ENCODE data around the gene ARHGAP44.

ARHGAP44 gene

GRCh38 chr17:12899604-12900003 lies 110.3 kb downstream of the ARHGAP44 start:
- no peak for DNase-seq

GRCh38 chr17:12900474-12900873 lies 111.2 kb downstream of the ARHGAP44 start:
- no peak for DNase-seq

- no peak for DNase-seq
Observed at GRCh38 chr17:12902046-12902445, 112.7 kb downstream of the ARHGAP44 start.

GRCh38 chr17:12907477-12907876 lies 118.2 kb downstream of the ARHGAP44 start:
- no peak for DNase-seq

GRCh38 chr17:12909046-12909445 lies 119.7 kb downstream of the ARHGAP44 start:
- DNase-seq: no peak

GRCh38 chr17:12909511-12909910 lies 120.2 kb downstream of the ARHGAP44 start:
- no peak for DNase-seq

- no peak for DNase-seq
Observed at GRCh38 chr17:12911239-12911638, 121.9 kb downstream of the ARHGAP44 start.

GRCh38 chr17:12917399-12917798 lies 128.1 kb downstream of the ARHGAP44 start:
- DNase-seq: no peak

- DNase-seq: no peak
Observed at GRCh38 chr17:12918142-12918541, 128.8 kb downstream of the ARHGAP44 start.

GRCh38 chr17:12922120-12922519 lies 132.8 kb downstream of the ARHGAP44 start:
- DNase-seq: no peak

GRCh38 chr17:12924614-12925013 lies 135.3 kb downstream of the ARHGAP44 start:
- DNase-seq: no peak

- DNase-seq: no peak
Observed at GRCh38 chr17:12927001-12927400, 137.7 kb downstream of the ARHGAP44 start.

- DNase-seq: no peak
Observed at GRCh38 chr17:12927541-12928425, 138.5 kb downstream of the ARHGAP44 start.

GRCh38 chr17:12928736-12929135 lies 139.4 kb downstream of the ARHGAP44 start:
- DNase-seq: no peak

GRCh38 chr17:12936501-12936900 lies 147.2 kb downstream of the ARHGAP44 start:
- DNase-seq: no peak

GRCh38 chr17:12940699-12941098 lies 151.4 kb downstream of the ARHGAP44 start:
- no peak for DNase-seq

- no peak for DNase-seq
Observed at GRCh38 chr17:12947047-12947446, 157.7 kb downstream of the ARHGAP44 start.

- DNase-seq: no peak
Observed at GRCh38 chr17:12952012-12952411, 162.7 kb downstream of the ARHGAP44 start.

GRCh38 chr17:12953156-12953555 lies 163.9 kb downstream of the ARHGAP44 start:
- DNase-seq: no peak

GRCh38 chr17:12955521-12955920 lies 166.2 kb downstream of the ARHGAP44 start:
- DNase-seq: no peak

GRCh38 chr17:12958786-12959185 lies 169.5 kb downstream of the ARHGAP44 start:
- DNase-seq: no peak

- DNase-seq: no peak
Observed at GRCh38 chr17:12959441-12959840, 170.1 kb downstream of the ARHGAP44 start.

GRCh38 chr17:12961655-12962054 lies 172.4 kb downstream of the ARHGAP44 start:
- DNase-seq: no peak

GRCh38 chr17:12963505-12963904 lies 174.2 kb downstream of the ARHGAP44 start:
- DNase-seq: no peak

- no peak for DNase-seq
Observed at GRCh38 chr17:12964162-12964561, 174.9 kb downstream of the ARHGAP44 start.
